GM10248 (cell line): ENCODE data around the gene CROCC2.

Experiments
- CTCF ChIA-PET: fragments of 300-600 bp; sonication (Branson Sonifier 250); formaldehyde crosslinking; extraction: SDS; loops from one replicate; lab custom pipeline; 2021; ENCODE audit warnings: antibody characterized with exemption; lab: Yijun Ruan, JAX
- POLR2A ChIA-PET: fragments of 350-650 bp; sonication (Branson Sonifier 250); formaldehyde crosslinking; extraction: SDS; loops from one replicate; lab custom pipeline; 2020; ENCODE audit warnings: antibody characterized with exemption; lab: Yijun Ruan, JAX
- DNase-seq: peaks from one replicate; pipeline ENCODE4 v3.0.0; 2012; ENCODE audit errors: extremely low spot score
- CTCF ChIP-seq: IDR thresholded peaks from 2 replicates; pipeline ENCODE4 v1.5.1; 2012; ENCODE audit warnings: mild to moderate bottlenecking, low read depth; ENCODE audit errors: extremely low read depth, missing control alignments, control extremely low read depth

Gene CROCC2

GRCh38 chr2:240917684-240918257, 11.6 kb downstream of the CROCC2 start:
- no peak for DNase-seq
- TF ChIP-seq CTCF = no peak
- ChIA-PET POLR2A (no interaction called here), CTCF (interaction anchor here (1.0 kb wide), 1 partner anchor 404 kb away, joined by 3 read pairs; no protein-coding TSS in a partner anchor)

GRCh38 chr2:240918258-240919091, 12.3 kb downstream of the CROCC2 start:
- DNase-seq = no peak
- no peak for TF ChIP-seq CTCF
- POLR2A ChIA-PET = no interaction called here
- CTCF ChIA-PET = no interaction called here

GRCh38 chr2:240919161-240919781, 13.1 kb downstream of the CROCC2 start:
- ChIA-PET CTCF (no interaction called here), POLR2A (no interaction called here)
- no peak for TF ChIP-seq CTCF
- no peak for DNase-seq

GRCh38 chr2:240919786-240920782, 13.9 kb downstream of the CROCC2 start:
- ChIA-PET CTCF (interaction anchor here (0.6 kb wide), 1 partner anchor 566 kb away, joined by 3 read pairs; no protein-coding TSS in a partner anchor), POLR2A (no interaction called here)
- no peak for DNase-seq
- TF ChIP-seq CTCF = no peak

- no peak for TF ChIP-seq CTCF
- DNase-seq = no peak
- ChIA-PET CTCF (interaction anchor here (0.6 to 1.0 kb wide), 2 partner anchors 9 to 566 kb away, joined by 3 read pairs; no protein-coding TSS in a partner anchor), POLR2A (no interaction called here)
Measured at GRCh38 chr2:240920783-240921231, 14.7 kb downstream of the CROCC2 start.
